Upper lobe of left lung (tissue), 4 donors: ENCODE results near the gene PPFIA3.

Experiments used
- CTCF ChIP-seq, 6 experiments: fragments of 450-650 bp in 4 of 6; fragments of 200-600 bp in 2 of 6; sonication (generic) in 2 of 6; IDR thresholded peaks; one replicate each; pipeline ENCODE4 v1.5.1; 2016 to 2019; ENCODE audit warnings: antibody characterized with exemption in 6 of 6
- EP300 ChIP-seq, 4 donors: sonication (generic); formaldehyde crosslinking; IDR thresholded peaks; one replicate each; pipeline ENCODE4 v1.5.1; 2017; ENCODE audit warnings: antibody characterized with exemption in 4 of 4, control low read depth in 2 of 4
- POLR2A ChIP-seq, 4 donors: fragments of 450-650 bp; IDR thresholded peaks; one replicate each; pipeline ENCODE4 v1.5.1; 2016 to 2017; ENCODE audit warnings: antibody characterized with exemption in 4 of 4, mild to moderate bottlenecking in 2 of 4

GRCh38 chr19:49136771-49137171, 17.4 kb downstream of the PPFIA3 start:
- TF ChIP-seq POLR2A (IDR thresholded peaks at IDR 0.05): no peak
- TF ChIP-seq EP300 (IDR thresholded peaks at IDR 0.05): no peak
- TF ChIP-seq CTCF (IDR thresholded peaks at IDR 0.05): no peak
